Esophagus muscularis mucosa (tissue), 3 donors: Measurements from ENCODE around the gene AHSG.

Experiments
- POLR2A ChIP-seq: fragments of 450-650 bp; IDR thresholded peaks from one replicate; pipeline ENCODE4 v1.6.1; 2017; ENCODE audit warnings: antibody characterized with exemption, moderate library complexity, mild to moderate bottlenecking, low read depth
- TF ChIP-seq, protein P1 (sequence below), 3 experiments: fragments of 200-600 bp in 2 of 3; fragments of 450-650 bp in 1 of 3; sonication (generic) in 2 of 3; IDR thresholded peaks; one replicate each; pipeline ENCODE4 v1.5.1; 2017 to 2019; ENCODE audit warnings: antibody characterized with exemption in 3 of 3, mild to moderate bottlenecking in 2 of 3, moderate library complexity in 1 of 3

DNA sequence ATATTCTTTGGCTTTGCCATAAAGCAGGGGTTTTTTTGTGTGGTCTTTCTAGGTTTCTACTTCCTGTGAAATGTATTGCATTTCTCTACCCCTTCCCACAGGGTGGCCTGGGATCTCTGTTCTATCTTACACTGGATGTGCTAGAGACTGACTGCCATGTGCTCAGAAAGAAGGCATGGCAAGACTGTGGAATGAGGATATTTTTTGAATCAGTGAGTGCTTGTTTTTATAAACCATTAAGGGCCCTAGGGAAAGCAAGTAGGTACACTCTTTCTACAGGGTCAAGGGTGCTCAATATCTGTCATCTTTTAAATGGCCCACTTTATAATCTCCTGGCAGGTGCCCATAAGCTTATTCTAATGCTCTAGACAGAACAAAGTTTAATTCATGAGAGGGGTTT lies 28.1 kb downstream of the AHSG start:
- TF ChIP-seq, protein P1, sequence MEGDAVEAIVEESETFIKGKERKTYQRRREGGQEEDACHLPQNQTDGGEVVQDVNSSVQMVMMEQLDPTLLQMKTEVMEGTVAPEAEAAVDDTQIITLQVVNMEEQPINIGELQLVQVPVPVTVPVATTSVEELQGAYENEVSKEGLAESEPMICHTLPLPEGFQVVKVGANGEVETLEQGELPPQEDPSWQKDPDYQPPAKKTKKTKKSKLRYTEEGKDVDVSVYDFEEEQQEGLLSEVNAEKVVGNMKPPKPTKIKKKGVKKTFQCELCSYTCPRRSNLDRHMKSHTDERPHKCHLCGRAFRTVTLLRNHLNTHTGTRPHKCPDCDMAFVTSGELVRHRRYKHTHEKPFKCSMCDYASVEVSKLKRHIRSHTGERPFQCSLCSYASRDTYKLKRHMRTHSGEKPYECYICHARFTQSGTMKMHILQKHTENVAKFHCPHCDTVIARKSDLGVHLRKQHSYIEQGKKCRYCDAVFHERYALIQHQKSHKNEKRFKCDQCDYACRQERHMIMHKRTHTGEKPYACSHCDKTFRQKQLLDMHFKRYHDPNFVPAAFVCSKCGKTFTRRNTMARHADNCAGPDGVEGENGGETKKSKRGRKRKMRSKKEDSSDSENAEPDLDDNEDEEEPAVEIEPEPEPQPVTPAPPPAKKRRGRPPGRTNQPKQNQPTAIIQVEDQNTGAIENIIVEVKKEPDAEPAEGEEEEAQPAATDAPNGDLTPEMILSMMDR (IDR thresholded peaks at IDR 0.05): no peak
- TF ChIP-seq POLR2A: no peak
